NCI-H69 (cell line): ENCODE data around the gene TMEM234.
A peak's percentile ranks its signal among the peaks of the same experiment; 100 is the strongest.

ENCODE experiments used
- DNase-seq: peaks from one replicate; lab custom pipeline; 2025; lab: John Stamatoyannopoulos, UW

Gene TMEM234

DNA sequence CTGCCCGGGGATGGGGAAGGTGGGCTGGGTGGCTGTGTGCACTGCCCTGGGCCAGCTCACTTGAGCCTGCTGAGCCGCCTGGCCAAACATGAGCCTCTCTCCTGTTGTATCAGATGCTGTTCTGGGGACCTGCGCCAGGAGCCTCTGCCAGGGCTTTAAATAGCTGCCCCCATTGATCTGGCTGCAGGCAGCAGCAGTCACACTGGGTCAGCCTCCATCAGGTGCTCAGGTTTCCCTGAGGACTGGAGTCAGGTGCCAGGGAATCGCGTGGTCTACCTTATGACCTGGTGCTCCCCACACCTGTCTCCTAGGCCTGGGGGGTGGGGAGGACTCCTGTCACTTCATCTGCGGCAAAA, 22.5 kb downstream of the TMEM234 start:
- peak; percentile 57 for DNase-seq

DNA sequence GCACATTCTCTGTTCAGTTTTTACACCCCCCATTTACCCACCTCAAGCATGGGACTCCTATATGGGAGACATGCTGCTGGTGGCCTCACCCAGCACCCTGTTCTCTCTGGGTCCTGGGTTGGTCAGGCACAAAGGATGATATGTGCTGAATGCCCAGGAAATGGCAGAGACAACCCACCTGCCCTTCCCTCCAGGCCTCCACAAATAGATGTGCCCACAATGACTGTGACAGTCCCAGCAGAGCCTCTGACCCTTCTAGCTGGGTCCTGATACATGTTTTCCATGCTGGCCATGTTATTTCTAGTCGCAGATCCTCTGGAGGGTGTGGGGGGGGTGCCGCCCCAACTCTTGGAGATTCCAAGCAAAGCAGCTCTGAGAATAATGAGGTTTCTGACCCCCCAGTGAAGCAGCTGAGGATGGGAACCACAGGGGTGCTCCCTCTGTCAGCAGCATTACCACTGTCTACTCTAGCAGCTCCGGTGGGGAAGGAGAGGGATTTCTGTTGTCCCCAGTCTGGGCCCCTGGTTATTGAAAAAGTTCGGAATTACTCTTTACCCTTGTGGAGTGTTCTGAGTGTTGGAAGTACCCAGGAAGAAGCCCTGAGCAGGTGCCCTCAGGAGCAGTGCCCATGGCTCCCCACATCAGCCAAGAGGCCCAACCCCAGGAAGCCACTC, 23.0 kb downstream of the TMEM234 start:
- no peak for DNase-seq

DNA sequence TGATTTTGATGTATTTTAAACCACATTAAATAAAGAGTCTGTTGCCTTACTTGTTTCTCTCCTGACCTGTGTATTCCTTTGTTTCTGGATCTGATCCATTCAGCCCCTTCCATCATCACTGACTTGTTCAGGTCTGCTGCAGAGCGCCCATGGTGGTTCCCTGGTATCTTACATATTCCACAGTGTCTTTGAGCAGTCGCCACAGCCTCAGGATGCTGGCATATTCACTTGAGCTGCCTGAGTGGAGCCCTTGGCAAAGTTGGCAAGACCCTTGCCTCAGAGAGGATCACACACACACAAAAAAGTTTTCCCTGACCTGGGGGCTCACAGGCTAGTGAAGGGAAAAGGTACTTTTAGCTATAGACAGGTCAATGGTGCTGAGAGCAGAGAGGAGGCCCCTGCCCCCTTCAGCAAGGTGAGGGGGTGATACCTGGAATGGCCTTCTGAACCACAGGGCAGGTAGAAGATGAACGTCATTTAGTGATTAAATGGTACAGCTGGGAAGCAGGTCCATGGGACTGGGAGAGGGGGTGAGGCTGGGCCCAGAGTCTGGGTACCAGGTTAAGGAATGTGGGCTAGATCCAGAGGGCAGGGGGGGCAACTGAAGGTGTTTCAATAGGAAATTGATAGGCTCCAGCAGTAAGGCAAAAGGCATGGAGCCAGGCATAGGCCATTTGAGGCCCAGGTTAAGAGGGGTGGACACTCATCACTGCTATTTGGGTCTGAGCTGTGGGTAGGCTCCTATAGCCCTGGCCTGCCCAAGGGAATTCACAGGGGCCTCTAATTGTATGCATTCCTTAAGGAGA, 23.7 kb downstream of the TMEM234 start:
- DNase-seq: no peak

DNA sequence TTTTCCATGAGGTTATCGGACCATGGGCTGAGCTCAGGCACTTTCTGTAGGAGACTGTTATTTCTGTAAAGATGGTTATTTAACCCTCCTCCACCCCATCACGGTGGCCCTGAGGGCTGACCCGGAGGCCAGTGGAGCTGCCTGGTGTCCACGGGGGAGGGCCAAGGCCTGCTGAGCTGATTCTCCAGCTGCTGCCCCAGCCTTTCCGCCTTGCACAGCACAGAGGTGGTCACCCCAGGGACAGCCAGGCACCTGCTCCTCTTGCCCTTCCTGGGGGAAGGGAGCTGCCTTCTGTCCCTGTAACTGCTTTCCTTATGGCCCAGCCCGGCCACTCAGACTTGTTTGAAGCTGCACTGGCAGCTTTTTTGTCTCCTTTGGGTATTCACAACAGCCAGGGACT, 24.3 kb downstream of the TMEM234 start:
- peak; percentile 13 for DNase-seq

DNA sequence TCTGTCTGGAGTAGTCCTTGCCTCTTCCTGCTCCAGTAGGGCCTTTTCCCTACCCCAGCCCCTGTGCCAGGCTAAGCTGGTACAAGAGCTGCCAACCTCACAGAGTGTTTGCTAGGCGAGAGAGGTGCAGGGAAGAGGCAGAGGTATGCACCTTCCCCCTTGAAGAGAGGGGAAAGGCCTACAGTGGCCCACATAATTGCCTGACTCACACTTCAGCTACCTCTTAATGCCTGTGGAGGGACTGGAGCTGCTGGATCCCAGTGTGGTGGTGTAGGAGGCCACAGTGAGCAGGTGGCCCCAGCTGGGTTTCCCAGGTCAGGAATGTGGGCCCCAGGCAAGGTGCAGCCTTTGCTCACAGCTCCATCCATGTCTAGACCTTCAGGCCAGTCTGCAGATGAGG, 25.1 kb downstream of the TMEM234 start:
- DNase-seq: no peak

DNA sequence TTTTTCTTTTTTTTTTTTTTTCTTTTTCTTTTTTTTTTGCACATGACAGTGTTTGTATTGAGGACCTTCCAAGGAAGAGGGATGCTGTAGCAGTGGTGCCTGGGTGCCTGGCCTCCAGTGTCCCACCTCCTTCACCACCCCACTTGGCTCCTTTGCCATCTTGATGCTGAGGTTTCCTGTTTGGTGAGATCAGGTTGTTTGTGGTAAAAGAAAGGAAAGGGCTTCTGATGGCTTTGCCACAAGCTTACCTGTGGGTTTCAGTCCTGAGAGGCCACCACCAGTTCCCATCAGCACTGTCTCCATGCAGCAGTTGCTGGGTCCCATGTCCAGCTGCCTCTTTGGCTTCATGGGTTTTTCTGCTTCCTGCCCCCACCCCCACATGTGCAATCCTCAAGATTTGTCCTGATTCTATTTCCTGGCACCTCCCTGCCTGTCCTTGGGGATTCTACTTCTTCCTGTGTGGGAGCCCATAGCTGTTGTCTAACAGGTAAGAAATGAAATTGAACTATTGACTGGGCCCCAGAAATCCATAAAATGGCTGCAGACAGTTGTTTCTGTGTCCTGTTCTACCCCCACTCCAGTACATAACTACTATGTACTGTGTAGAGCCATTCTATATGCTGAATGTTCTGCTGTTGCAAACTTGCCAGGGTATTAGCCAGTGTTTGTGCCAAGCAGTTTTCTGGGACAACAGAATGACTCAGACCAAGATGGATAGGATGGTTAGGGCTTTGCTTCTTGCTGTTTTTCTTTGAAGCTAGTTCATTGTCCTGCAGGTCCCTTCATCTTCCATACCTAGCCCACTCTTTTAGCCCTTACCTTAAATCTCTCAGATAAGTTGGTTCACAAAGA, 26.0 kb downstream of the TMEM234 start:
- DNase-seq: no peak

DNA sequence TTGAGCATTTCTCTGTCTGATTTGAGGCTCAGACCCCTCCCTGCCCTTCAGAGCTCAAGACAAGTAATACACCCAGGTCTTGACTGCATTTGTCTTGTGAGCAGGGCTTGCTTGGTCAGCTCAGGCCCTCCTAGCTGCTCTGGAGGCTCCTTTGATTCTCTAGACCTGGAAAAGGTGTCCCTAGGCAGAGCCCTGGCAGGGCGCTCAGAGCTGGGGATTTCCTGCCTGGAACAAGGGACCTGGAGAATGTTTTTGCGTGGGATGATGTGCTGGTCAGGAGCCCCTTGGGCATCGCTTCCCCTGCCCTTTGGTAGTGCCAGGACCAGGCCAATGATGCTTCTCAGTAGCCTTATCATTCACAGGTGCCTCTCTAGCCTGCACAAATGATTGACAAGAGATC, 26.6 kb downstream of the TMEM234 start:
- DNase-seq: no peak

DNA sequence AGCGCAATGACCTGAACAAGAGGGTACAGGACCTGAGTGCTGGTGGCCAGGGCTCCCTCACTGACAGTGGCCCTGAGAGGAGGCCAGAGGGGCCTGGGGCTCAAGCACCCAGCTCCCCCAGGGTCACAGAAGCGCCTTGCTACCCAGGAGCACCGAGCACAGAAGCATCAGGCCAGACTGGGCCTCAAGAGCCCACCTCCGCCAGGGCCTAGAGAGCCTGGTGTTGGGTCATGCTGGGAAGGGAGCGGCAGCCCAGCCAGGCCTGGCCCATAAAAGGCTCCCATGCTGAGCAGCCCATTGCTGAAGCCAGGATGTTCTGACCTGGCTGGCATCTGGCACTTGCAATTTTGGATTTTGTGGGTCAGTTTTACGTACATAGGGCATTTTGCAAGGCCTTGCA, 27.2 kb downstream of the TMEM234 start:
- no peak for DNase-seq

DNA sequence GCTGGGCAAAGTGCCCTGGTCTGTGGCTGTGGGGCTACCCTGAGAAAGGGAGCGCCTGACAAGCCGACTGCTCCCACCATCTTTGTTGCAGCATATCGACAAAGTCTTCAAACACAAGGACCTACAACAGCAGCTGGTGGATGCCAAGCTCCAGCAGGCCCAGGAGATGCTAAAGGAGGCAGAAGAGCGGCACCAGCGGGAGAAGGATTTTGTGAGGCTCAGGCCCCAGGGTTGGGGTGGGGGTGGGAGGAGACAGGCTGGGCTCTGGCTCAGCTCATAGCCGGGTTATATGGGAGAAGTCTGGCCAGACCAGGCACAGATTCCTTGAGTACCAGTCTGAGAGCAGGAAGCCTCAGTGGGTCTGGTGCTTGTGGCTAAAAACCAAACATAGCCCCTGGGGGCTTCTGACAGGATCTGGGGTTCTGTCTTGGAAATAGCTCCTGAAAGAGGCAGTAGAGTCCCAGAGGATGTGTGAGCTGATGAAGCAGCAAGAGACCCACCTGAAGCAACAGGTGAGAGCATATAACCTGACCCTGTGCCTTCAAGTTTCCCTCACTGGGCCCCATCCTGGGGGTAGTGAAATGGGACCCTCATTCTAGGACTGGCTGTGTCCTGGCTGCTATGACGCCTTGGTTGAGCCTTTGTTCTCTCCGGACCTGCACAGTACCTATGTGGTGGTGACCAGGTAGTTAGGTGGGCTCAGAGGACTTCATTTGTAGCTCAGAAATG, 29.8 kb downstream of the TMEM234 start:
- no peak for DNase-seq

DNA sequence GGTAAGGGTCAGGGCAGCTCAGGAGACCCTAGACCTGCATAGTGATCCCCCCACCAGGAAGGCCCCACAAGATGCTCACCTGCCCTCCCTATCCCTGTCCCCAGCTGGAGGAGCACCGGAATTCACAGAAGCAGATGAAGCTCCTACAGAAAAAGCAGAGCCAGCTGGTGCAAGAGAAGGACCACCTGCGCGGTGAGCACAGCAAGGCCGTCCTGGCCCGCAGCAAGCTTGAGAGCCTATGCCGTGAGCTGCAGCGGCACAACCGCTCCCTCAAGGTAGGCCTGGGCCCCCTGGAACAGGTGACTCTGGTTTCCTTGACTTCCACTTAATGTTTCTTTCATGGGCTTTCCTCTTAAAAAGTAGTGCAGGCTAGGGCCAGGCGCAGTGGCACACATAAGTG, 34.3 kb downstream of the TMEM234 start:
- DNase-seq: no peak

DNA sequence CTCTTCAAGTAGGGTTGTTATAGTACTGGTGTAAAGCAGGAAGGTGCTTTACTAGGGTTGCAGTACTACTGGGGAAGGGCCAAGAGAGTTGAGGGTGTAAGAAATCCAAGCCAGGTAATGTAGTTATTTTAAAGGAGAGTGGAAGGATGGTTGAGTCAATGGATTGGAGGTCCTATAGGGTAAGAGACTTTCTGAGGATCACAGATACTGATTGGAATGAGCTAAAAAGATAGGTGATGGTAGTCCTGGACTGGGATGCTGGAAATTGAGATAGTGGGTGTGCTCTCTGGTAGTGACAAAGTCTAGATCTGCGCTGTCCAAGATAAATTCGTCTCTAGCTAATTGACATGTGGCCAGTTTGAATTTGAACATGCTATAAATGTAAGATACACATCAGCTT, 35.7 kb downstream of the TMEM234 start:
- no peak for DNase-seq

DNA sequence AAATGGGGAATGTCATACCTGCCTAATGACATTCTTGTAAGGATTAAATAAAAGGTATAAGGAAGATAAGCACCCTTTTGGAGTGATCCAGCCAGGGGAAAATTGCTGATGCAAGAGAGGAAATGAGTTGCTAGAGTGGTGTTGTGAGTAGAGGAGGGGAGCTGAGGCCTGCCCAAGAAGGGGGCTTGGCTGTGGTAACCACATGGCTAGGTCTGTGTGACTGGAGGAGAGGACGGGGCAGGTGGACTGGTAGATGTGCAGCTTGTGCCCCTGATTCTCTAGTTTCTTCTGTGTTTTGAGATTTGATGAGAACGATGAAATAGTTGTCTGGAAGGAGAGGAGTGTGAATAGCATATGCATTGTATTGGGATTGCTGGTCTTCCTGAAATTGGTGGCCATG, 36.1 kb downstream of the TMEM234 start:
- no peak for DNase-seq

DNA sequence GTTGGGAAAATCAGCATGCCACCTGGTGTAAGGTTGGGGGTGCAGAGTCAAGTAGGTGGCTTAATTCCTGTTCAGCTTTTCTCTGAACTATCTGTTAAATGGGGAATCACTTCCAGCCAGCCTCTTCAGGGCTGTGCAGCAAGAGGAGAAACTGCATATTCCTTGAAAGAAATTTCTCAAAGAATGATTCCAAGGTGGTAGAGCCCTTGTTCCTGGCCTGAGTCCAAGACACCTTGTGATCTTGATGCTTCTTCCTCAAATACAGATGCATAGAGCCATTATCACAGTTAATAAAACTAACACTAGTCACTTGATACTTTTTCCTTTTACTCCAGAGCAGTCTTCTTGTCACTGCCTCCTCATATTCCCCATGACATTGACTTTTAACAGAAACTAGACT, 37.5 kb downstream of the TMEM234 start:
- no peak for DNase-seq

DNA sequence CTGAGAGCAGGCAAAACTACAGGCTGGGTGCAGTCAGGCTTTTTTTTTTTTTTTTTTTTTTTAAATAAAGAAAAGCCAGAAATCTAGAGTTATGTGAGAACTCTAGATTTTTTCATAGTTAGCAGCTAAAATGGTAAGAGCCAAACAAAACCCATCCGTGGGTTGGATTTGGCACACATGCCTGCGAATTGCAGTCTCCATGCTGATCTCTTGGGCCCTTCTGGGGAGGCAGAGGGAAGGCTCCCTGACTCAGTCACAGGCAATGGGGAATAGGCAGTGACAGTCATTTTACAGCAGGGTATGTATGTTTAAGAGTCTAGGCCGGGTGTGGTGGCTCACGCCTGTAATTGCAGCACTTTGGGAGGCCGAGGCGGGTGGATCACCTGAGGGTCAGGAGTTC, 40.1 kb downstream of the TMEM234 start:
- no peak for DNase-seq

DNA sequence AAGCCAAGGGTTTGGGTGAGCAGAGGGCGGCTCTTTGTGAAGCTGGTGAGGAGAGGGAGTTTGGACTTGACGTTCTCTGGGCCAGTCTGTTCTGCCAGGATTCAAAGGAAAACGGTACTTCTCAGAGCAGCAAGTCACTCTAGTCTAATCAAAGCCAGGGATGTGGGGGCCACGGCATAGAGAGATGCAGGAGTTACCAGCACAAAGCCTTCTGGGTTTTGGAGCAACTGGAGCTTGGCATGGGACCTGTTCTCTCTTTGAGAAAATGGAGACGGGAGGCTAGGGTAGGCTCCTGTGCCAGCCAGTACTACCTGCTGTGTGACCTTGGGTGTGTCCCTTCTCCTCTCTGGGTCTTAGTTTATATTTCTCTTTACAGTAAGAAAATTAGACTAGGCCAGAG, 40.6 kb downstream of the TMEM234 start:
- DNase-seq: no peak

DNA sequence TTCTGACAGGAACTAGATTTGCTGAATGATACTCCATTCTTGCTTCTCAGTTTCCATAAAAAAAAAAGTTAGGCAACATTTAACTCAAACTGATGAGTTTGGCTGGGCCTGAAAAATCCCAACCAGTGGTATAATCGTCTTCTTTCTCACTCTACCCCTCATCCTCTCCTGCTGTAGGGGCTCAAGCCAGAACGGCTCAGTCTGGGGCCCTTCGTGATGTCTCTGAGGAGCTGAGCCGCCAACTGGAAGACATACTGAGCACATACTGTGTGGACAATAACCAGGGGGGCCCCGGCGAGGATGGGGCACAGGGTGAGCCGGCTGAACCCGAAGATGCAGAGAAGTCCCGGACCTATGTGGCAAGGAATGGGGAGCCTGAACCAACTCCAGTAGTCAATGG, 41.1 kb downstream of the TMEM234 start:
- no peak for DNase-seq

DNA sequence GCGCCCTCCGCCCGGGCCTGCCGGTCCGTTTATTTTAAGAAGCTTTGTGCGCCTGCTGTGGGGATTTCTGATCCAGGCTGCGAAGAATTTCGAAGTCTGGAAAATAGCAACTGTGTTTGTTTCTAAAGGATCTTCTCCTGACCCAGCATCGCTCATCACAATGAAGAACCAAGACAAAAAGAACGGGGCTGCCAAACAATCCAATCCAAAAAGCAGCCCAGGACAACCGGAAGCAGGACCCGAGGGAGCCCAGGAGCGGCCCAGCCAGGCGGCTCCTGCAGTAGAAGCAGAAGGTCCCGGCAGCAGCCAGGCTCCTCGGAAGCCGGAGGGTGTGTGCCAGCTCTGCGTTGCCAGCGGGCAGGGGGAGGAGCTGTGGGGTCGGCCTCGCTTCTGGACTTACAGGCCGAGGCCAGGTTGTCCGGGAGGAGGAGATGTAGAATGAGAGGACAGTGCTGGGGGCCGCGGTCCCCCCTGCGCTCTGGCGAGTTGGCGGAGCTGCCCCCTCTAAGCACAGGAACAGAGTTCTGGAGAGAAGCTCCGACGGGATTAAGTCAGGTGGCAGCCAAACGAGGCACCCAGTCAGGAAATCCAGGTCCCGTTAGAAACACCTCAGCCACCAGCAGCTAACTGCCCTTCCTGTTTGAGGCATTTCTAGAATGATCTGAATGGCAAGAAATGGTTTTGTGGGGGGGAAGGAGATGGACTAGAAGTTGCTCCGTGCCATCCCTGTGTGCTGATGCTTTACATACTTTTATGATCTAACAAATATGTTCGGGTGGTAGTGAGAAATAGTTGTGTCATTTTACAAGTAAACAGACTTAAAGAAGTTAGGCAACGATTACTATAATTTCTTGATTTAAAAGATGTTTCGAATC, 41.7 kb downstream of the TMEM234 start:
- DNase-seq: peak; percentile 37

DNA sequence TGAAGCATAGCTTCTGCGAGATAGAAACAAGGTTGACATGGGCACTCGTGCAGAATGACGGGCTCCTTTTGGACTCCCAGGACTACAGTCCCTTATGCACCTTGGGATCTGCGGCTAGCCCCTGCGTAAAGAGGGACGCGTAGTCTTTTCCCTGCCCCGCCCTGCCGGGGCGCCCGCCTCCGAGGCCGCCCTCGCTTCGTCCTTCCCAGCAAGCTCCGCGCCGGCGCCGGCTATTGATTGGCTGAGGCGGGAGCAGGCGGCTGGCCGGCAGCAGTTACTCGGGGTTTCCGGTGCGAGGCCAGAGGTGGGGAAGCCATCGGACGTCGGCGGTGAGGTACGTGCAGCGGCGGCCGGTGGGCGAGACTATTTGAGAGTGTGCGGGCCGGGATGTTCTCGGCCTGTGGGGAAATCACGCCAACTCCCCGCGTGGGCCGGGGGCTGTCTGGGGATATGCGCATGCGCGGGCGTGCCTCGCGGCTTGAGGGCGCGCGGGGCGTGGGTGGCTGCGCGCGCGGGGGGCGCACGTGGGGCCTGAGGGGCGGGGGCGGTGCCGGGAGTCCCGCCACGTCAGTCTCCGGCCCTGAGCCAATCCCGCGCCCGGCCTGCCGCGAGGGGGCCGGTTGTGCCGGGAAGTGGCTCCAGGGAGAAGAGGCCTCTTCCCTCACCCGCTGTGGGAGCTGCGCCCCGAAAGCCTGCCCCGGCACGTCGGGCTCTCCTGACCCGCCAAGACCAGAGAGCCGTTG, 42.5 kb downstream of the TMEM234 start, which contains the start of gene TXLNA:
TSS of gene TXLNA (plus strand) at position 233 of the 743 bp plus-strand sequence. CDS start 671 bp downstream, outside the sequence.
- DNase-seq: peak; percentile 92

DNA sequence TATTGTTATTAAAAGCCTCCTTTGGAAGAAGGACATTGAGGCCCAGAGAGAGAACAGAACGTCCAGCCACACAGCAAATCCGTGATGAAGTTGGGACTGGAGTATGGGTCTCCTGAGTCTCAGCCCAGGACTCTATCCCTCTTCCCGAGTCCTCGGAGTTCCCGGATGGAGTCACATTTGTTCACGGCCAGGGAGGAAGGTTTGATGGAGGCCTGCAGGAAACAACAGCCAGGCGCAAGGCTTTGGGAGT, 43.0 kb downstream of the TMEM234 start:
- DNase-seq: peak; percentile 64

DNA sequence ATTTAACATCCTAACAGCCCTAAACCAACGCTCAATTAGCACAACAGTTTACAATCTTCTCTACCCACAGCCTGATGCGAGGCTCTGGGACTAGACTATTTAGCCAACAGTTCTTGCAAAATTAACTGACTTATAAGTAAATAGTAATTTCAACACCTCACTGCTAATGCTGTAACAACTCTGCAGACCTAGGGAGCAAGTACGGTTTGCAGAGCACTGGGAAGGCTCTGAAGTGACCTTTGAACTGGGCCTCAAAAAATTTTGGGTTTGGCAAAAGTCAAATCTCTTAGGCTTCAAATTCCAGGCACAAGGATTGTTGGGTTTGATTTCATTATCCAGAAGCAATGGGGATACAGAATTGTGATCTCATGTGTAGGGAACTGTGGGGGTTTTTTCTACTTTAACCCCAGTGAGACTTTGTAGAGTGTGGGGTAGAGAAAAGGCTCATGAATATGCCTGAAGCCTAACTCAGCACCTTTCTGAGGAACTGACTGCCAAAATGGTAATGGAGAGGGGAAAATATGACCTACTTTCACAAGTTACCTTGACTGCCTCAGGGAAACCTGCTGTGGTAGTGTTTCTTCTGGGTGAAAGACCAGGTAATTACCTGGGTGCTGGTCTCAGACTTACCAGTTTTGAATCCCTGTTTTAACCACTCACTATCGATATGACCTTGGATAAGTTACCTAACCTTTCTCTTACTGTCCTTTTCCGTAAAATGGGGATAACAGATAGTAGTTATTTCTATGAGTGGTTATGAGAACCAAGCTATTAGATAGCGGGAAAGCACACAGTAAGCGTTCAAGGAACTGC, 43.6 kb downstream of the TMEM234 start:
- no peak for DNase-seq
